Measurements from ENCODE around the gene UNKL.

UNKL gene

DNA sequence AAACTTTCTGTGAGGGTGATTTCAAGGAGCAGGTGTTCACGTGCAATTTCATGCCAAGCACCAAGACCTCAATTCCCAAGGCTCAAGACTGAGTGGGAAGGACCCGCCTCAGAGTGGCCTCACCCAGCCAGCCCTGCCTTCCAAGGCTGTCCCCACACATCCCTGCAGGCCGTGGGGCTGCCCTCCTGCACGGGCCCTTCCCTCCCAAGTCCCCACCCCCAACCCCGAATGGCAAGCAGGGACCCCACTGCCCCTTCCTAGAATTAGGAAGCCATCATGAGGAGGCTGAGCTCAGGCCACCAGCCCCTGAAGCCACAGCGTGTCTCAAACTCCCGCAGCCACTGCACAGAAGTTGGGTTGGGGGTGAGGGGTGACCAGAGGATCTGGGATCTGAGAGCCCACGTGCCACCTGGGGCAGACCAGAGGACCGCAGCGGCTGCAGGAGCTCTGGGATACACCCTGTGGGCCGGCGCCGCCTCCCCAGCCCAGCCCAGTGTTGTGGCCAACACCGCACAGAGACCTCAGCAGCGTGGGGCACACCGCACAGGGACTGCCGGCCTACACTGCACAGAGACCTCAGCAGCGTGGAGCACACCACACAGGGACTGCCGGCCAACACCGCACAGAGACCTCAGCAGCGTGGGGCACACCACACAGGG, 42.1 kb downstream of the UNKL start:
- H3K4me1 ChIP-seq (ENCODE audit: control insufficient read depth, insufficient read depth, low read length, unreplicated experiment): no peaks in the 10 kb centered on the region
- H3K4me3 ChIP-seq (ENCODE audit: low read depth, low read length): no peak overlapping the region
- H2AFZ ChIP-seq (ENCODE audit: low read length, unreplicated experiment): no peak overlapping the region
- H3K27ac ChIP-seq (ENCODE audit: low read depth, low read length): no peak overlapping the region
- H3K36me3 ChIP-seq (ENCODE audit: insufficient read depth, low read length): peaks cover 3% of the 10 kb centered on the region; the same call in 1 of the 2 replicates
- no peaks in the 10 kb centered on the region for H3K27me3 ChIP-seq (ENCODE audit: insufficient read depth, low read length)
- H3K79me2 ChIP-seq (ENCODE audit: control insufficient read depth, insufficient read depth, low read length, unreplicated experiment): peaks cover 16% of the 10 kb centered on the region

DNA sequence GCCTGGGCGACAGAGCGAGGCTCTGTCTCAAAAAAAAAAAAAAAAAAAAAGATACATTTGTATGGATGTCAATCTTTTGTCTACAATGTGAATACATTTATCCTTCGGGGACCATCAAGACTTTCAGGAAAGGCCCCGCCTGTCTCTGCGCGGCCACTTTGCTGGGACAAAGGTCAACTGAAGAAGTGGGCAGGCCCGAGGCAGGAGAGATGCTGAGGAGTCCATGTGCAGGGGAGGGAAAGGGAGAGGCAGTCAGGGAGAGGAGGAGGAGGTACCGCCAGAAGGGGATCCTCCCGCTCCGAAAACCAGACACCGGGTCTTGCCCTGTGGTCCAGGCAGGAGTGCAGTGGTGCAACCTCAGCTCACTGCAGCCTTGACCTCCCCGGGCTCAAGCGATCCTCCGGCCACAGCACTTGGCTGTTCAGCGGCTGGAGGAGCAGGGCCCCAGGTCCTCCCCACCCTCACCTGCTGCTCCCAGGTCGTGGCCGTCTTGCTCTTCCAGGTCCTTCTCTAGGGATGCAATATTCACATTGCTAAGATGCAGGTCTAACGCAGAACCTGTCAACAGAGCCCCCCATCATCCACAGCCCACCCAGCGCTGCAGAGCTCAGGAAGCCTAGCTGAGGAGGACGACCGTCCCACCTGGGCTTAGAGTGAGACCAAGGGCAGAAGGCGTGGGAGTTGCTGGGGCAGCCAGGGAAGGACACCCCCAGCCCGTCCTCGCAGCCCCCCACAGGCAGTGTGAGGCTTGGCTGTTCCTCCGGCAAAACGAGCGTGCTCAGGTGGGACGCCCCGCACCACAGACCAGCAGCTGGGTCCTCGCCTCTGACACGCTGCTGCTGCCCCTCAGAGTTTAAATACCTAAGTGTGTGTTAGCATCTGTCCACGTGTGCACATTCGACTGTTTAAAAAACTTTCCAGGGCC, 43.2 kb downstream of the UNKL start:
- Histone ChIP-seq H3K79me2 (ENCODE audit: control insufficient read depth, insufficient read depth, low read length, unreplicated experiment) (peaks cover 16% of the 10 kb centered on the region), H3K36me3 (ENCODE audit: insufficient read depth, low read length) (peaks cover 3% of the 10 kb centered on the region; the same call in 1 of the 2 replicates), H3K4me1 (ENCODE audit: control insufficient read depth, insufficient read depth, low read length, unreplicated experiment) (no peaks in the 10 kb centered on the region)

DNA sequence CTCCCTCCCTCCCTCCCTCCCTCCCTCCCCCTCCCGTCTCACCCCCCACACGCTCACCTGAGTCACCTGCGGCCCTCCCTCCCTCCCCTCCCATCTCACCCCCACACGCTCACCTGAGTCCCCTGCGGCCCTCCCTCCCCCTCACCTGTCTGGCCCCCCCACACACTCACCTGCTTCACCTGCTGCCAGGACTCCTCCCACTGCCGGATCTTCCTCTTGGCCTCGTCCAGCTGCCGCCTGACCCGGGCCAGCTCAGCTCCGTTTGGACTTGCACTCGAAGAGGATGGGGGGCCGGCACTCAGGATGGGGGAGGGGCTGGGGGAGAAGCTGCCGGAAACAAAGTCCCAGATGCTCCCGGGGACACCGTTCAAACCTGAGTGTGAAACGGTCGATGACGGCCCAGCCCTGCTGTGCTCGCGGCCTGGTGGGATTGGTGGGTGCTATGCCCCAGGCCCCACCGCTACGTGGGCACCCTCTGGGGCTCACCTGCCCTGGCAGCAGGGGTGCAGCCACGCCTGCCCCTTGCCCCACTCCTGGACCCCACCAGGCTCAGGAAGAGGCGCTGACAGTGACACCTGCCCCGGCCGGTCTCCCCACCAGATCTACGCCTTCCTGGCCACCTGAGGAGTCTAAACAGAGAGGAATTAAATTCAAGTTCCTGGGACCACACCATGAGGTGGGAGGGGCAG, 46.9 kb downstream of the UNKL start:
- Histone ChIP-seq H3K79me2 (ENCODE audit: control insufficient read depth, insufficient read depth, low read length, unreplicated experiment) (peaks cover 9% of the 10 kb centered on the region), H2AFZ (ENCODE audit: low read length, unreplicated experiment) (no peak overlapping the region), H3K36me3 (ENCODE audit: insufficient read depth, low read length) (peaks cover 12% of the 10 kb centered on the region), H3K27me3 (ENCODE audit: insufficient read depth, low read length) (no peaks in the 10 kb centered on the region), H3K27ac (ENCODE audit: low read depth, low read length) (no peak overlapping the region), H3K4me3 (ENCODE audit: low read depth, low read length) (no peak overlapping the region), H3K4me1 (ENCODE audit: control insufficient read depth, insufficient read depth, low read length, unreplicated experiment) (no peaks in the 10 kb centered on the region)

More for the DNA sequence above, 43.2 kb downstream of the UNKL start:
- Histone ChIP-seq H2AFZ (ENCODE audit: low read length, unreplicated experiment) (no peak overlapping the region), H3K4me3 (ENCODE audit: low read depth, low read length) (no peak overlapping the region), H3K27me3 (ENCODE audit: insufficient read depth, low read length) (no peaks in the 10 kb centered on the region), H3K27ac (ENCODE audit: low read depth, low read length) (no peak overlapping the region)

DNA sequence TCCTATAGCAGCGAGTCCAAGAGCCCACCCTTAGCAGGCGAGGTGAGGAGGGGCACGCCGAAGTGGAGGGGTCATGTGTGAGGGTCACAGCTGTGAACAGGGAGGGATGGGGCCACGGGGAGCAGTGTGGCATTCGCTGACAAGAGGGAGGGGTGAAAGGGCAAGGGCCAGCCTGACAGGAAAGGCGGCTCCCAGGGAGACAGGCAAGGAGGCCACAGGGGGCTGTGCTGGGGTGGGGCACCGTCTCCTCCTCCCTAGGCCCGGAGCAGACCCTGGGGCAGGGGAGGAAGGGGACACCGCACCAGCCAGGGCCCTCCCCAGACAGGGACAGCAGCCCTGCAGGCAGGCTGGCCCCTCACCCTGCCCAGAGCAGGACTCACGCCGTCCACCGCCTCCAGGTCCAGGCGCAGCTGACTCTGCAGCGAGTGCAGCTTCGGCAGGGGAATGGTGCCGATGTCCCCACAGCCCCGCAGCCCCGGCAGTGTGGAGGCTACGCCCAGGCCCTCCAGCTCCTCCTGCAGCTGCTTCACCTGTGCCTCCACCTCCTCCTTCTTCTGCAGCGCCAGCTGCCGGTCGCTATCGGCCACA, 47.7 kb downstream of the UNKL start:
- H3K4me3 ChIP-seq (ENCODE audit: low read depth, low read length): no peak overlapping the region
- H3K79me2 ChIP-seq (ENCODE audit: control insufficient read depth, insufficient read depth, low read length, unreplicated experiment): peaks cover 16% of the 10 kb centered on the region
- no peak overlapping the region for H3K27ac ChIP-seq (ENCODE audit: low read depth, low read length)
- H3K27me3 ChIP-seq (ENCODE audit: insufficient read depth, low read length): no peaks in the 10 kb centered on the region
- H3K36me3 ChIP-seq (ENCODE audit: insufficient read depth, low read length): peaks cover 12% of the 10 kb centered on the region
- no peaks in the 10 kb centered on the region for H3K4me1 ChIP-seq (ENCODE audit: control insufficient read depth, insufficient read depth, low read length, unreplicated experiment)
- H2AFZ ChIP-seq (ENCODE audit: low read length, unreplicated experiment): no peak overlapping the region

DNA sequence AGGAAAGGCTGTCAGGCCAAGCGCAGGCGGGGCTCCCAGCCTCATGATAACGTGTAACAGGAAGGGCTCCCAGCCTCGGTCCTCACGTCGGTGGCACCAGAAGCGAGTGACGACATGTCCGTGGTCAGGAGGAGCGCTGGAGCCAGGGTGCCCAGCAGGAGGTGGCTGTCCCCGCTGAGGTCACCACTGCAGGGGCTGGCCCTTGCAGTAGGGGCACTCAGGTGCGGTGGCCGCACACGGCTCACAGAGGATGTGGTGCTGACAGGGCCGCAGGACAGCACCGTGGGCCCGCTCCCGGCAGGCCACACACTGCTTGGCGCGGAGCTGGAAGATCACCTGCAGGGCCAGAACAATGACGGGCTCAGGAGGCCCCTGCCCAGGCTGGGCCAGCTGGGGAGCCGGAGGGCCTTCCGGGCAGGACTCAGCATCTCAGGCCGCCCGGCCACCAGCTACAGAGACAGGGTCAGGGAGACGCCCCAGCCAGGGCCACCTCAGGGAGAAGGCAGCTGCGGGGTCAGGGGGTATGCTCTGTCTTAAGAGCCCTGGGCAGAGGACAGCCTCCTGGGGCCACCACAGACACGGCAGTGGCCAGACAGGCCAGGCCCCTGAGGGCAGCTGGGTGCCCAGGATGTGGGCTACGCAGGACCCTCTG, 48.3 kb downstream of the UNKL start:
- peaks cover 13% of the 10 kb centered on the region for H3K79me2 ChIP-seq (ENCODE audit: control insufficient read depth, insufficient read depth, low read length, unreplicated experiment)
- no peaks in the 10 kb centered on the region for H3K27me3 ChIP-seq (ENCODE audit: insufficient read depth, low read length)
- no peak overlapping the region for H3K4me3 ChIP-seq (ENCODE audit: low read depth, low read length)
- no peak overlapping the region for H3K27ac ChIP-seq (ENCODE audit: low read depth, low read length)
- H2AFZ ChIP-seq (ENCODE audit: low read length, unreplicated experiment): no peak overlapping the region
- H3K4me1 ChIP-seq (ENCODE audit: control insufficient read depth, insufficient read depth, low read length, unreplicated experiment): no peaks in the 10 kb centered on the region
- H3K36me3 ChIP-seq (ENCODE audit: insufficient read depth, low read length): peaks cover 9% of the 10 kb centered on the region

DNA sequence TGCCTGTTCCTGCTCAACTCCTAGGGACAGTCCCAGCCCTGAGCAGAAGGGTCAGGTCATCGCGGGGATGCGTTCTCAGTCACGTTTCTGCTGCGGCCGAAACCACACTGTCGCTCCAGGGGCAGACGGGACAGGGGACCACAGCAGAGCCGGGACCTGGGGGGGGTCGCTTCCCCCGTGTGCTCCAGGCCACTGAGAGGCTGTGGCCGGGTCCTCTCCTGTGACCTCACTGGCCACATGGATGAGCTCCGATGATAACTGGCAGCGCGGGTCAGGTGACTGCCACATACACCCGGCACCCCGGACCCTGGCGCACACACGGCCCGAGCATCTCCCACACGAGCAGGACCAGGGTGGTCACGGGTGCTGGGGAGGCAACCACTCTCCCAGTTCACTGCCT, 50.0 kb downstream of the UNKL start:
- peaks cover 12% of the 10 kb centered on the region for H3K36me3 ChIP-seq (ENCODE audit: insufficient read depth, low read length)

DNA sequence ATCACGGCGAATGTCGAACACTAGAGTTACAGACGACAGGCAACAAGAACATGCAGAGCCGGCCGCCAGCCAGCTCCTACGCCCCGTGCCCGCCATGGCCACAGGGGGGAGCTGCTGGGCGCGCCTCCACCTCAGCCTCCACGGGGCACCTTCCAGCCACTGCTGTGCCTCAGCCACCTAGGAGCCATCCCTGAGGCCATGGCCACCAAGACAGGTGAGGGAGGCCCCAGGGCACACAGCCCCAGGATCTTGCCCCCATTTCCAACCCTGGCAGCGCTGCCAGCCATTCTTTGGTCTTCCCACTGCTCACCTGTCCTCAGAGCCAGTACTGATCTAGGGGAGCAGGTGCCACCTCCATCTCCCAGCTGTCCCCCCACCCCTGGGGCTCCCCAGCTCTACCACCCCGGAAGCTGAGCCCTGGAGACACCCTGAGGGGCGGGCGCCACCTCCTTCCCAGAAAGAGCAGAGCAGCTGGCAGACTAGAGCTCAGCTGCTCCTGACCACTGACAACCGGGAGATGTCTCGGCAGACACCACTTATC, 50.9 kb downstream of the UNKL start:
- no peak overlapping the region for H3K27ac ChIP-seq (ENCODE audit: low read depth, low read length)
- H3K27me3 ChIP-seq (ENCODE audit: insufficient read depth, low read length): no peaks in the 10 kb centered on the region
- no peaks in the 10 kb centered on the region for H3K4me1 ChIP-seq (ENCODE audit: control insufficient read depth, insufficient read depth, low read length, unreplicated experiment)
- H2AFZ ChIP-seq (ENCODE audit: low read length, unreplicated experiment): no peak overlapping the region
- no peak overlapping the region for H3K4me3 ChIP-seq (ENCODE audit: low read depth, low read length)
- peaks cover 12% of the 10 kb centered on the region for H3K36me3 ChIP-seq (ENCODE audit: insufficient read depth, low read length)
- peaks cover 28% of the 10 kb centered on the region for H3K79me2 ChIP-seq (ENCODE audit: control insufficient read depth, insufficient read depth, low read length, unreplicated experiment)

More for the DNA sequence above, 50.0 kb downstream of the UNKL start:
- Histone ChIP-seq H3K4me1 (ENCODE audit: control insufficient read depth, insufficient read depth, low read length, unreplicated experiment) (no peaks in the 10 kb centered on the region), H3K4me3 (ENCODE audit: low read depth, low read length) (no peak overlapping the region), H3K27ac (ENCODE audit: low read depth, low read length) (no peak overlapping the region), H3K27me3 (ENCODE audit: insufficient read depth, low read length) (no peaks in the 10 kb centered on the region), H3K79me2 (ENCODE audit: control insufficient read depth, insufficient read depth, low read length, unreplicated experiment) (peaks cover 20% of the 10 kb centered on the region), H2AFZ (ENCODE audit: low read length, unreplicated experiment) (no peak overlapping the region)

DNA sequence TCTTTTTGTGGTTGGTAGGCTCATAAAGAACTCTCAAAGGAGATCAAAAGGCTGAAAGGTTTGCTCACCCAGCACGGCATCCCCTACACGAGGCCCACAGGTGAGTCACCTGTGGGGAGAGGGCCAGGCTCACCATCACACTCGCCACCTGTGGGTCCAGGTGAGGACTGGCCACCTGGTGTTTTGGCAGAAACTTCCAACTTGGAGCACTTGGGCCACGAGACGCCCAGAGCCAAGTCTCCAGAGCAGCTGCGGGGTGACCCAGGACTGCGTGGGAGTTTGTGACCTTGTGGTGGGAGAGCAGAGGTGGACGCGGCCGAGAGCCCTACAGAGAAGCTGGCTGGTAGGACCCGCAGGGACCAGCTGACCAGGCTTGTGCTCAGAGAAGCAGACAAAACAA, 51.7 kb downstream of the UNKL start:
- peaks cover 12% of the 10 kb centered on the region for H3K36me3 ChIP-seq (ENCODE audit: insufficient read depth, low read length)
- no peak overlapping the region for H3K27ac ChIP-seq (ENCODE audit: low read depth, low read length)
- peaks cover 7% of the 10 kb centered on the region for H3K4me1 ChIP-seq (ENCODE audit: control insufficient read depth, insufficient read depth, low read length, unreplicated experiment)
- H2AFZ ChIP-seq (ENCODE audit: low read length, unreplicated experiment): no peak overlapping the region
- no peaks in the 10 kb centered on the region for H3K27me3 ChIP-seq (ENCODE audit: insufficient read depth, low read length)
- H3K4me3 ChIP-seq (ENCODE audit: low read depth, low read length): no peak overlapping the region
- H3K79me2 ChIP-seq (ENCODE audit: control insufficient read depth, insufficient read depth, low read length, unreplicated experiment): peaks cover 32% of the 10 kb centered on the region

DNA sequence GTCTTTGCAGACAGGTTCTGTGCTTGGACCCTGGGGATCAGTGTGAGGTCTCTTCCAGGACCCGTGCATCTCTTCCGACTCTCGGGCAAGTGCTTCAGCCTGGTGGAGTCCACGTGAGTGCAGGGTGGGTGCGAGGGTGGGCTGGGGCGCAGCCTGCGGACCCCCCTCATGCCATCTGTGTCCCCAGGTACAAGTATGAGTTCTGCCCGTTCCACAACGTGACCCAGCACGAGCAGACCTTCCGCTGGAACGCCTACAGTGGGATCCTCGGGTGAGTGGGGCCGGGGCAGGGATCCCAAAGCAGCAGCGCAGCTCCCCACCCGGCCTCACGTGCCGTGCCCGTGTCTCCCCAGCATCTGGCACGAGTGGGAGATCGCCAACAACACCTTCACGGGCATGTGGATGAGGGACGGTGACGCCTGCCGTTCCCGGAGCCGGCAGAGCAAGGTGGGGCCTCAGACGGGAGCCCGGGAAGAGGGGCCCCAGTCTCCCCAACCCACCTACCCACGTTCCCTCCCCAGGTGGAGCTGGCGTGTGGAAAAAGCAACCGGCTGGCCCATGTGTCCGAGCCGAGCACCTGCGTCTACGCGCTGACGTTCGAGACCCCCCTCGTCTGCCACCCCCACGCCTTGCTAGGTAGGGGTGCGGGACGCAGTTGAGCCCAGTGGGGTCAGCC, 52.7 kb downstream of the UNKL start:
- peaks cover 12% of the 10 kb centered on the region for H3K36me3 ChIP-seq (ENCODE audit: insufficient read depth, low read length)

More for the DNA sequence above, 52.7 kb downstream of the UNKL start:
- H3K27ac ChIP-seq (ENCODE audit: low read depth, low read length): no peak overlapping the region
- no peak overlapping the region for H2AFZ ChIP-seq (ENCODE audit: low read length, unreplicated experiment)
- peaks cover 12% of the 10 kb centered on the region for H3K4me1 ChIP-seq (ENCODE audit: control insufficient read depth, insufficient read depth, low read length, unreplicated experiment)
- H3K79me2 ChIP-seq (ENCODE audit: control insufficient read depth, insufficient read depth, low read length, unreplicated experiment): peaks cover 36% of the 10 kb centered on the region
- H3K27me3 ChIP-seq (ENCODE audit: insufficient read depth, low read length): no peaks in the 10 kb centered on the region
- H3K4me3 ChIP-seq (ENCODE audit: low read depth, low read length): no peak overlapping the region
